HG02588 (cell line): Measurements from ENCODE around the gene TAF4B.
"Not testable (repeated sequence)": the region's sequence is repeated elsewhere in the genome, so short reads cannot be mapped to it uniquely, and the experiment has no call there.

Source experiments
- ATAC-seq: cut with Tn5 transposase; IDR thresholded peaks from one replicate; pipeline ENCODE4 v1.9.1; 2021; ENCODE audit warnings: mild to moderate bottlenecking, moderate library complexity; ENCODE audit not compliant: unreplicated experiment

The TAF4B gene

GRCh38 chr18:26301681-26302080 is 75.4 kb downstream of the TAF4B start:
- no peak for ATAC-seq

GRCh38 chr18:26303222-26303621 is 77.0 kb downstream of the TAF4B start:
- not testable (repeated sequence) for ATAC-seq

DNA sequence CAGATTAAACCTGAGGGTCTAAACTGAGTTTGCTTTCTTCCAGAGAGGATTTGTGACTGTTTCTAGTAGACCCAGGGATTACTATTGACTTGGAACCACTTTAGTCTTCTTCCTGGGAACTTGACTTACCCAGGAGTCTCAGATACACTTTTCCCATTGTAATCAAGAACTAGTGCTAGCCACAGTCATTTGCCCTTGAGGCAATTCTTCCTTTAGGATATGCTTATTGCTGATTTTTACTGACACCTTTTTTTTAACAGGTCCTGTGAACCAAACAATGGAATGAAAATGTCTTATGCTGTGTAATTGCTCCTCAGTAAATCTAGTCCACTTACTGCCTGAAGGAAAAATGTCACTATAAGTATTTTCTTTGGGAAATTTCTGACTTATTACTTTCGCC is 78.3 kb downstream of the TAF4B start:
- ATAC-seq, result no peak

DNA sequence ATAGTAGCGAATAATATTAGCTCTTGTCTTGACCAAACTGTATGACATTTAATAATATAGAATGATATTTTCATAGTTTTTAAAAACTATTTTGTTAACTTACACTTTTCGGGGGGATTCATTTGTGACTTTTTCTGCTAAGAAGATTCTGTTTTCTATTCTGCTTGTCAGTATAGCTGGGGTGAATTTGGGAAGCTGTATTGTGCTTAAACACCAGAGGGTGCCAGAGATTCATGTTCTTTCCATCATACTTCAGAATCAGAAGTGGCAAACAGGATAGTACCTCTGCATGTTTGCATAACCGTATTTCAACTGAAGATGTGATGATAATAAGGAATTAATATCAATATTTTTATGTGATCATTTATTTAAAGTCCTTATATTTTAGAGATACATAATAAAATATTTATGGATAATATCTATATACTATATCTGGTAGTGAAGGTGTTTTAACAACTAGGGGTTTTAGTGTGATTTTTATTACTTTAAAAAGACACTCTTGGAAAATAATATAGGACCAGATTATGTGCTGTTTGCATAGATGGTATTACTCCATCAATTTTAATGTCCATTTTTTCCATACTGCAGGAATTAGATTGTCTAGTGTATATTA is 81.0 kb downstream of the TAF4B start:
- no peak for ATAC-seq

DNA sequence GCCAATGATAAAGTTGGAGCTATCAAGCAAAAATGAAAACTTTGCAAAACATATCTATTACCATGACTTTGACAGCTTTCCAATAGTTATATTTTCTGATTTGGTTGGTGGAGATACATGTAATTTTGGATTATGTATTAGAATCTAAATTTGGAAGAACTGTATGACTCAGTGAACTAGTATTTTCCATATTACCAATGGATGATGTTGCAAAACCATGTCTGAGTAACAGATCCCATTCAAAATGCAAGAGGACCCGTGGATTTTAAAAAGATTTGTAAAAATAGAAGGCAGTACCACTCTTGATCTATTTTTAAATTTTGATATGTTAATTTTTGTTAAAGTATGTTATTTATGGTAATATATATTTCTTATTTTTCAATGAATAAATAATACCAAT is 83.0 kb downstream of the TAF4B start:
- ATAC-seq, result no peak

GRCh38 chr18:26312199-26312598 is 86.0 kb downstream of the TAF4B start:
- no peak for ATAC-seq

DNA sequence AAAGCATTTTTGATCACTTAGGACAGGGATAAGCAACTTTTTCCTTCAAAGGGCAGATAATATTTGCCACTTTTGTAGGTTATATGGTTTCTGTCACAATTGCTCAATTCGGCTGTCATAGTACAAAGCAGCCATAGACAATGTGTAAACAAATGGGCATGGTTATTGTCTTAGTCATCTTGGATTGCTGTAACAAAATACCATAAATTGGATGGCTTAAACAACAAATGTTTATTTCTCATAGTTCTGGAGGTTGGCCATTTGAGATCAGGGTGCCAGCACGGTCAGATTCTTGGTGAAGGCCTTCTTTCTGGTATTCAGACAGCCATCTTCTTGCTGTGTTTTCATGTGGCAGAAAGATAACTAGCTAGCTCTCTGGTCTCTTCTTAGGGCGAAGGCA is 91.2 kb downstream of the TAF4B start:
- no peak for ATAC-seq

DNA sequence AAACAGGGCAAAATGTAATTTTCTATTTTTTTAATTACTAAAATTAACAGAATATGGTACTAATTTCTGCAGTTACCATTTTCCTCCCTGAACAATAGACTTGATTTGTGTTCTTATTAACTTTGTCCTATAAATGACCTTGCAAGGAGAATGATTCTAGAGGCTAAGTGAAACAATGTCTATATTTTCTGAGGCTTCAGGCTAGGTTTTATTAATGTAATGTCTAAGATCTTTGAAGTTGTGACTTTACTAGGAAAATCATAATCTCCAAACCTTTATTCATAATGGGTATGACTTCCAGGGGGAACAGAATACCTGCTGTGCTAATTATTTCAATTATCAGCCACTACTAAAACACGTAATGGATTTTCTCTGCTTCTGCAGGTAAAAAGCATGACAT is 94.4 kb downstream of the TAF4B start:
- ATAC-seq, result no peak

DNA sequence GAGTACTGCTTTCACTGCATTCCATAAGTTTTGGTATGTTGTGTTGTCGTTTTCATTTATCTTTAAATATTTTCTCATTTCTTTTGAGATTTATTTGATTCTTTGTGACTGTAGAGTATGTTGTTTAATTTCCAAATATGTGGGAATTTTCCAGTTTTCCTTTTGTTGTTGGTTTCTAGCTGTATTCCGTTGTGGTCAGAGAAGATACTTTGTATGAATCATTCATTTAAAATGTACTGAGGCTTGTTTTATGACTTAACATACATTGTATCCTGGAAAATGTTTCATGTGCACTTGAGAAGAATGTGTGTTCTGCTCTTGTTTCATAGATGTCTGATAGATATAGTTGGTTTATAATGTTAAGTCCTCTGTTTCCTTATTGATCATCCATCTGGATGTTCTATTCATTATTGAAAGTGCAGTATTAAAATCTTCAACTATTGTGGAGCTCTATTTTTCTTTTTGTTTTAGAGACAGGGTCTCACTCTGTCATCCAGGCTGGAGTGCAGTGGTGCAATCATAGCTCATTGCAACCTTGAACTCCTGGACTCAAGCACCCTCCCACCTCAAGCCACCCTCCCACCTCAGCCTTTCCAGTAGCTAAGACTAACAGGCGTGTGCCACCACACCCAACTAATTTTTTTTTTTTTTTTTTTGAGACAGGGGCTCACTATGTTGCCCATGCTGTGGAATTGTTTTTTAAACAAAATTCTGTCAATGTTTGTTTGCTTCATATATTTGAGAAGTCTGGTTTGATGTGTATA is 96.8 kb downstream of the TAF4B start:
- ATAC-seq, result no peak

GRCh38 chr18:26325771-26326170 is 99.5 kb downstream of the TAF4B start:
- no peak for ATAC-seq

DNA sequence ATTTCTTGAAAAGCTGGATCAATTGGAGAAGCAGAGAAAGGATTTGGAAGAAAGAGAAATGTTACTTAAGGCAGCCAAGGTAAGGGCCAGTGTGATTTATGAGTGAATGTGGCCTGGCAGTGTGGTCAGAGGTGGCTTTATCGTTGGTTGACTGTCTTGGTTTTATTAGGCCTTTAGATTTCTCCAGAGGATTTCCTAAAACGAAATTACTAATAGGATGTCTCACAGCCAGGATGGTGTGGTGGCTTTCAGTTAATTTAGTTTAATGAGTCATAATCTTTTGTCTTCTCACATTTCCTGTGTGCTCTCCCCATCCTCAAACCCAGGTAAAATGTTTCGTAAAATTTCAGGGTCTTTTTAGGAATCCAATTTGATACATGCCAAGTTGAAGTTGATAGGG is 100.8 kb downstream of the TAF4B start:
- no peak for ATAC-seq

DNA sequence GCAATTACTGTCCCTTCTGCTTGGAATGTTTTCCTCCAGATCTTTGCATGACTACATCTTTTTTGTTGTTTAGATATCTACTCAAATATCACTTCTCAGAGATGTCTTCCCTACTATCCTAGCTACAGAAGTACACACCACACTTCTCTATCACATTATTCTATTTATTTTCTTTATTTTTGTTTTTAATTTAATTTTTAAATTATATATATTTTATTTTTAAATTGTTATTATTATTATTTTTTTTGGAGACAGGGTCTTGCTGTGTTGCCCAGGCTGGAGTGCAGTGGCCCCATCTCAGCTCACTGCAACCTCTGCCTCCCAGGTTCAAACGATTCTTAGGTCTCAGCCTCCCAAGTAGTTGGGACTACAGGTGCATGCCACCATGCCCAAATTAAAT is 106.7 kb downstream of the TAF4B start:
- ATAC-seq, result no peak

- no peak for ATAC-seq
Measured at GRCh38 chr18:26335156-26335555, 108.9 kb downstream of the TAF4B start.

- no peak for ATAC-seq
Measured at GRCh38 chr18:26335571-26336487, 109.6 kb downstream of the TAF4B start.

DNA sequence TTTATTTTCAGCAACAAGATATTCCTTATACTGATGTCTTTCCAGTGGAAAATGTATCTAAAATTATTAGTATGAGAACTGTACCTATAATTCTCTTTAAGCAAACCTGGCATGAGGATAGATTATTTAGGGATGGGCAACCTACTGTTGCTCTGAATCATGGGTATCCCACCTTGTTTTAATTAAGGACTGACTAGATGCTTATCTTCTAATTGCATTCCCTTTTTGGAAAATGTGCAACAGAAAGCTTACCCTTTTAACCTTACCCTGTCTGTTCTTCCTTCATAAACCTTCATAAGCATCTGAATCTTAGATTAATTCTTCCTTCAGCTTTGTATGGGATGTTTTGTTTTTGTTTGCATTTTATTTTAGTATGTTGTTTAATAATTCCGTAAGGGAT is 110.3 kb downstream of the TAF4B start:
- no peak for ATAC-seq

GRCh38 chr18:26342646-26343045 is 116.4 kb downstream of the TAF4B start:
- ATAC-seq, result no peak

- no peak for ATAC-seq
Measured at GRCh38 chr18:26350961-26351360, 124.7 kb downstream of the TAF4B start.

GRCh38 chr18:26356045-26356785 is 130.0 kb downstream of the TAF4B start:
- ATAC-seq, result peak; percentile 58

GRCh38 chr18:26357960-26358359 is 131.7 kb downstream of the TAF4B start:
- ATAC-seq, result no peak

GRCh38 chr18:26362021-26362420 is 135.8 kb downstream of the TAF4B start:
- ATAC-seq, result no peak

DNA sequence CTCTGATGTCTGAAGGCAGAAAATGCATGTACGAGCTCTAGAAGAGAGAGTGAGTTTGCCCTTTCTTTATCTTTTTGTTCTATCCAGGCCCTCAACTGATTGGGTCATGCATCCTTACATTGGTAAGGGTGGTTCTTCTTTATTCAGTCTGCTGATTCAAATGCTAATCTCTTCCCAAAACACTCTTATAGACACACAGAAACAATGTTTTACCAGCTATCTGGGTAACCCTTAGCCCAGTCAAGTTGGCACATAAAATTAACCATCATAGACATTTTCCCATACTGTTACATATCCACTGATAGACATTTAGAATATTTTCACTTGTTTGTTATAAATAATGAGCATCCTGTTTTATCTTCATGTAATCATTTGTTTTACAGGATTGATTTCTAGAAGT is 141.2 kb downstream of the TAF4B start:
- no peak for ATAC-seq
